Spleen (tissue), 11 donors: ENCODE results near the gene EFNA2. TPM values are rescaled to one million over a fixed set of nuclear protein-coding genes. Genes with fewer than 3 reads are reported as not detected.

Experiments used
- DNase-seq: peaks from one replicate; pipeline ENCODE4 v3.0.0-alpha.2; 2020
- H3K27ac ChIP-seq, 8 donors: fragments of 200-600 bp; sonication (generic) in 7 of 8; 1 replicate in 4 of 8; 2 replicates in 4 of 8; pipeline versions ENCODE4 v1.5.0 to v1.8.0; 2016 to 2021; ENCODE audit warnings: inconsistent platforms in 4 of 8, mild to moderate bottlenecking in 4 of 8, moderate library complexity in 1 of 8
- H3K27me3 ChIP-seq, 7 donors: fragments of 200-600 bp; sonication (generic) in 6 of 7; replicated peaks in 1 of 7; 1 replicate in 4 of 7; 2 replicates in 3 of 7; pipeline versions ENCODE4 v1.5.0 to v1.8.0; 2016 to 2021; ENCODE audit warnings: inconsistent platforms in 3 of 7, mild to moderate bottlenecking in 1 of 7
- H3K36me3 ChIP-seq, 6 donors: fragments of 200-600 bp; sonication (generic) in 5 of 6; 1 replicate in 4 of 6; 2 replicates in 2 of 6; pipeline versions ENCODE4 v1.5.0 to v1.8.0; 2016 to 2021; ENCODE audit warnings: inconsistent platforms in 2 of 6
- H3K4me1 ChIP-seq, 6 donors: fragments of 200-600 bp; sonication (generic) in 5 of 6; 1 replicate in 3 of 6; 2 replicates in 3 of 6; pipeline versions ENCODE4 v1.5.0 to v1.8.0; 2016 to 2021; ENCODE audit warnings: inconsistent platforms in 3 of 6
- H3K4me3 ChIP-seq, 8 donors: fragments of 200-600 bp; sonication (generic) in 7 of 8; 1 replicate in 4 of 8; 2 replicates in 4 of 8; pipeline versions ENCODE4 v1.5.0 to v1.8.0; 2016 to 2021; ENCODE audit warnings: inconsistent platforms in 4 of 8, mild to moderate bottlenecking in 4 of 8, moderate library complexity in 2 of 8
- H3K9me3 ChIP-seq, 8 donors: fragments of 200-600 bp; sonication (generic) in 7 of 8; 1 replicate in 4 of 8; 2 replicates in 4 of 8; pipeline versions ENCODE4 v1.5.0 to v1.8.0; 2016 to 2021; ENCODE audit warnings: inconsistent platforms in 4 of 8
- CTCF ChIP-seq, 11 experiments: fragments of 200-600 bp in 7 of 11; fragments of 450-650 bp in 4 of 11; sonication (generic) in 4 of 11; IDR thresholded peaks in 8 of 11; conservative IDR thresholded peaks in 3 of 11; 1 replicate in 7 of 11; 2 replicates in 4 of 11; pipeline versions ENCODE4 v1.4.0 to v1.8.0; 2016 to 2021; ENCODE audit warnings: antibody characterized with exemption in 11 of 11, inconsistent platforms in 4 of 11, mild to moderate bottlenecking in 1 of 11
- POLR2A ChIP-seq, 3 donors: fragments of 450-650 bp; IDR thresholded peaks; one replicate each; pipeline ENCODE4 v1.5.1; 2017; ENCODE audit warnings: antibody characterized with exemption in 3 of 3, mild to moderate bottlenecking in 1 of 3
- POLR2AphosphoS5 ChIP-seq, 3 donors: sonication (generic); formaldehyde crosslinking; IDR thresholded peaks; one replicate each; pipeline ENCODE4 v1.5.1; 2017; ENCODE audit warnings: antibody characterized with exemption in 3 of 3
- WGBS, 5 donors: extraction: QIAGEN DNeasy Blood & Tissue Kit in 3 of 5; methylation state at CpG; one replicate each; pipeline versions ENCODE4 v1.1.5 to v1.1.7; 2013 to 2018; 5-methylcytosine and 5-hydroxymethylcytosine counted together
- intact Hi-C: fragments of 100-400 bp; cut with DNase I; formaldehyde crosslinking; loops from one replicate; pipeline ENCODE4 v1.15.0; 2023; ENCODE audit warnings: low total_unique reads
- polyA plus RNA-seq, 3 donors: library from polyadenylated mRNA; stranded (reverse); fragments of 200-250 nt; gene quantifications; one replicate each; pipeline ENCODE4 v1.2.1, GENCODE V29; 2013
- total RNA-seq, 7 donors: library from RNA; depleted of rRNA in 3 of 7; stranded (reverse); fragments of >200 nt in 3 of 7; fragmentation: NEBNext Ultra II Directional in 4 of 7; extraction: Animal tissue kit (Norgen Biotek cat#: 25700) in 4 of 7; gene quantifications; one replicate each; pipeline versions ENCODE4 v1.1.0 to v1.2.1, GENCODE V29; 2016 to 2021
- donor health status: healthy with polysubstance abuse.
- donor health status: DM: no; HTN: no; CAD: no; lungs with moderate emphysema.
- donor health status: DM: no; HTN: no; CAD: no.
- donor health status: Bipolar disorder and iron deficiency.
- donor health status: healthy.
- donor health status: DM: no; HTN: no; CAD: no.
- donor health status: DM: yes; HTN: yes; CAD: no.

The EFNA2 gene
- total and polyA plus RNA-seq, 10 donors = not detected

GRCh38 chr19:1298235-1298634, 12.6 kb downstream of the EFNA2 start:
- 85 to 92% (median 87%) methylated on average over 7 to 8 of the region's 8 CpGs for WGBS, 5 donors
- Histone ChIP-seq H3K27ac (no peak overlapping the region), H3K4me3 (no peak overlapping the region), H3K4me1 (peaks cover 0 to 16% (median 7%) of the 10 kb centered on the region in 6 donors), H3K36me3 (no peaks in the 10 kb centered on the region), H3K9me3 (no peaks in the 10 kb centered on the region), H3K27me3 (peaks cover 5 to 48% (median 29%) of the 10 kb centered on the region in 7 donors)
- DNase-seq = no peak
- no peak for TF ChIP-seq POLR2AphosphoS5 (IDR thresholded peaks at IDR 0.05)
- no peak for TF ChIP-seq CTCF (IDR thresholded peaks at IDR 0.05 in 8 of 11, conservative IDR thresholded peaks at IDR 0.05 in 3 of 11)
- no peak for TF ChIP-seq POLR2A (IDR thresholded peaks at IDR 0.05)
- intact Hi-C loops = no loop called here

GRCh38 chr19:1299801-1300200, 14.1 kb downstream of the EFNA2 start:
- no peak overlapping the region for H3K4me3 ChIP-seq
- 67 to 85% (median 75%) methylated on average over 23 to 34 of the region's 34 CpGs for WGBS, 5 donors
- no peak for DNase-seq
- H3K36me3 ChIP-seq = no peaks in the 10 kb centered on the region
- no peak overlapping the region for H3K27ac ChIP-seq
- no peaks in the 10 kb centered on the region for H3K9me3 ChIP-seq
- H3K27me3 ChIP-seq = peaks cover 2 to 32% (median 14%) of the 10 kb centered on the region in 7 donors
- TF ChIP-seq POLR2A (IDR thresholded peaks at IDR 0.05) (no peak), POLR2AphosphoS5 (IDR thresholded peaks at IDR 0.05) (no peak), CTCF (IDR thresholded peaks at IDR 0.05 in 8 of 11, conservative IDR thresholded peaks at IDR 0.05 in 3 of 11) (no peak)
- peaks cover 0 to 14% (median 7%) of the 10 kb centered on the region in 6 donors for H3K4me1 ChIP-seq
- intact Hi-C loops = no loop called here

GRCh38 chr19:1300744-1301490, 15.2 kb downstream of the EFNA2 start:
- intact Hi-C loops = no loop called here
- H3K36me3 ChIP-seq = no peaks in the 10 kb centered on the region
- H3K4me3 ChIP-seq = no peak overlapping the region
- TF ChIP-seq POLR2AphosphoS5 (IDR thresholded peaks at IDR 0.05) (no peak), CTCF (IDR thresholded peaks at IDR 0.05 in 8 of 11, conservative IDR thresholded peaks at IDR 0.05 in 3 of 11) (no peak), POLR2A (IDR thresholded peaks at IDR 0.05) (no peak)
- peaks cover 0 to 4% (median 0%) of the 10 kb centered on the region in 6 donors for H3K4me1 ChIP-seq
- WGBS, 5 donors = 83 to 88% (median 86%) methylated on average over 35 of the region's 35 CpGs
- no peak for DNase-seq
- no peaks in the 10 kb centered on the region for H3K9me3 ChIP-seq
- peaks cover 0 to 21% (median 4%) of the 10 kb centered on the region in 7 donors for H3K27me3 ChIP-seq
- no peak overlapping the region for H3K27ac ChIP-seq

- DNase-seq = no peak
- TF ChIP-seq CTCF (IDR thresholded peaks at IDR 0.05 in 8 of 11, conservative IDR thresholded peaks at IDR 0.05 in 3 of 11) = no peak
- TF ChIP-seq POLR2A (IDR thresholded peaks at IDR 0.05) = no peak
- TF ChIP-seq POLR2AphosphoS5 (IDR thresholded peaks at IDR 0.05) = no peak
- intact Hi-C loops = no loop called here
Observed at GRCh38 chr19:1302533-1303239, 17.0 kb downstream of the EFNA2 start.

More at GRCh38 chr19:1302533-1303239, 17.0 kb downstream of the EFNA2 start:
- Histone ChIP-seq H3K36me3 (no peaks in the 10 kb centered on the region), H3K4me3 (no peak overlapping the region), H3K27ac (no peak overlapping the region), H3K4me1 (no peaks in the 10 kb centered on the region), H3K27me3 (peaks cover 0 to 10% (median 0%) of the 10 kb centered on the region in 7 donors), H3K9me3 (no peaks in the 10 kb centered on the region)
- WGBS, 5 donors = 75 to 90% (median 81%) methylated on average over 17 to 36 of the region's 36 CpGs
